ENCODE data around the gene WASHC3.

The WASHC3 gene

GRCh38 chr12:101967506-101967905, 94.3 kb downstream of the WASHC3 start:
- peak; percentile 5 for DNase-seq

GRCh38 chr12:101966496-101966895, 95.3 kb downstream of the WASHC3 start:
- DNase-seq: no peak

- no peak for DNase-seq
These were observed 98.1 kb downstream of the WASHC3 start for GRCh38 chr12:101963697-101964096.

Data from suppressor macrophage treated with lipopolysaccharide for 4 hours (primary cell).